Measurements from ENCODE around the gene TBC1D9B.

Gene TBC1D9B

DNA sequence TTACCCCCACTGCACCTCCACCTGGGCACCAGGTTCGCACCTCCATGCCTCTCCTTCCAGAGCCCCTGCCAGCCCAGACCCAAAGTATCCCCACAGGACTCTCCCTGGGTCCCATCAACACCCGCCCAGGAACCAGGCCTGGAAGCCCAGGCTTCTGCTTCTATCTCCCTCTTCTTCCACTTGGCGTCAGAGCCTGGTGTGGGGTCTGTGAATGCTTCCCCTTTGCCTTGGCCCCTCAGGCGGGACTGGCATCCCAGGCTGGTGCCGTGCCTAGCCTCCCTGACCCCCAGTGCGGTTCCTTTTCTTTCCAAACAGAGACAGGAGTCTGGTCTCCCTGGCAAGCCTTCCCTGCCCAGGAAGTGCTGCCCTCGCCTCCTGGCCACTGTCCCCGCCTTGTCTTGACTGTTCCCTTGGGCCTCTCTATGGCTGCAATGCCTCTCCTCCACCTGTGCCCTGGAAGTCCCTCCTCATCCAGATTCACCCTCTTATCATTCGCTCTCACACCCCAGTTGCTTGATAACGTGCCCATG, 7.8 kb upstream of the TBC1D9B start:
- no peak overlapping the region for H2AFZ ChIP-seq
- no peak for TF ChIP-seq CTCF (IDR thresholded peaks at IDR 0.05)
- no peaks in the 10 kb centered on the region for H3K36me3 ChIP-seq (ENCODE audit: control insufficient read depth, insufficient read depth, low read length)
- H3K4me1 ChIP-seq, result no peaks in the 10 kb centered on the region
- H3K27ac ChIP-seq, result no peak overlapping the region
- no peaks in the 10 kb centered on the region for H3K79me2 ChIP-seq
- no peaks in the 10 kb centered on the region for H3K27me3 ChIP-seq (ENCODE audit: control insufficient read depth, insufficient read depth, low read length)
- H3K4me2 ChIP-seq (ENCODE audit: low read length), result no peak overlapping the region
- H3K9ac ChIP-seq, result no peak overlapping the region
- no peak overlapping the region for H3K4me3 ChIP-seq (ENCODE audit: low read depth, low read length)
- no peaks in the 10 kb centered on the region for H3K9me3 ChIP-seq (ENCODE audit: control insufficient read depth, low read length)

- no peak for TF ChIP-seq CTCF (IDR thresholded peaks at IDR 0.05)
- Histone ChIP-seq H3K4me2 (ENCODE audit: low read length) (no peak overlapping the region), H3K36me3 (ENCODE audit: control insufficient read depth, insufficient read depth, low read length) (no peaks in the 10 kb centered on the region), H3K79me2 (no peaks in the 10 kb centered on the region), H3K4me3 (ENCODE audit: low read depth, low read length) (no peak overlapping the region), H3K27me3 (ENCODE audit: control insufficient read depth, insufficient read depth, low read length) (no peaks in the 10 kb centered on the region), H3K27ac (no peak overlapping the region), H3K9me3 (ENCODE audit: control insufficient read depth, low read length) (no peaks in the 10 kb centered on the region), H2AFZ (no peak overlapping the region), H3K4me1 (no peaks in the 10 kb centered on the region), H3K9ac (no peak overlapping the region)
These were observed 6.5 kb upstream of the TBC1D9B start for GRCh38 chr5:179914032-179914755.

DNA sequence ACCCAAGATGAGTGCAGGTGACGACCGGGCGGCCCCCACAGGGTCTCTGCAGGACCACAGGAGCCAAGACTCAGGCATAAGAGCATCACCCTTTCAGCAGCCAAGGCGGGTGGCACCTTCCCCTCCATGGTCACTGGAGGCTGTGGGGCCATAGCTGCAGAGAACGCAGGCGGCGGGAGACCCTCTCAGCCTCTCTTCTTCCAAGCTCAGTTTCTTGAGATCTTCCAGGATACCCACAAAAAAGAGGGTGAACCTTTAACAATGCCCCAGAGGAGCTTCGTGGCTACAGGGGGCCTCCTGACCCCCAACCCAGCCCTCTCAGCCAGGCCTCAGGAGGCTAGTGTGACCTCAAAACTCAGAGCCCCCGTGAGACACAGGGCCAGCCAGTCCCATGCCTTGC, 5.8 kb upstream of the TBC1D9B start:
- H3K9ac ChIP-seq, result no peak overlapping the region
- H3K27me3 ChIP-seq (ENCODE audit: control insufficient read depth, insufficient read depth, low read length), result no peaks in the 10 kb centered on the region
- no peak overlapping the region for H2AFZ ChIP-seq
- H3K27ac ChIP-seq, result no peak overlapping the region
- TF ChIP-seq CTCF (IDR thresholded peaks at IDR 0.05), result no peak
- no peaks in the 10 kb centered on the region for H3K36me3 ChIP-seq (ENCODE audit: control insufficient read depth, insufficient read depth, low read length)
- H3K4me3 ChIP-seq (ENCODE audit: low read depth, low read length), result no peak overlapping the region
- no peaks in the 10 kb centered on the region for H3K4me1 ChIP-seq
- H3K9me3 ChIP-seq (ENCODE audit: control insufficient read depth, low read length), result no peaks in the 10 kb centered on the region
- no peaks in the 10 kb centered on the region for H3K79me2 ChIP-seq
- no peak overlapping the region for H3K4me2 ChIP-seq (ENCODE audit: low read length)

DNA sequence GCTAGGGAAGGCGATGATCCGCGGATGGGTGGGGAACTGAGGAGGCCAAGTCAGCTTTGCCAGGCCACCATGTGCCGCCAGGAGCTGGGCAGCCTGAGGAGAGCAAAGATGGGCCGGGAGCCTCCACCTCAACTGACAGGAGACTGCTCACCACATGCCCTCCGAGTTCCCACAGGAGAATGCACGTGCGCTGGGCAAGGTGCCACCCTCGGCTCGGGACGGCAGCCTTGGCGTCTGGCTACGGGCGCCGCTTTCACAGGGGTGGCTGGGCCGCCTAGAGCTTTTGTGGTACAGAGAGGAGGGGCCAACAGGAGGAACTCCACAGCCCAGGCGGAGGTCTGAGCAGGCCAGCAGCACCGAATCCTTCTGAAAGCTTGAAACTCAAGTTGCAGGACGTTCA, 5.3 kb upstream of the TBC1D9B start:
- no peak overlapping the region for H2AFZ ChIP-seq
- H3K4me3 ChIP-seq (ENCODE audit: low read depth, low read length), result no peak overlapping the region
- no peak overlapping the region for H3K4me2 ChIP-seq (ENCODE audit: low read length)
- no peak overlapping the region for H3K27ac ChIP-seq
- H3K4me1 ChIP-seq, result no peaks in the 10 kb centered on the region
- no peaks in the 10 kb centered on the region for H3K9me3 ChIP-seq (ENCODE audit: control insufficient read depth, low read length)
- H3K79me2 ChIP-seq, result no peaks in the 10 kb centered on the region
- TF ChIP-seq CTCF (IDR thresholded peaks at IDR 0.05), result no peak
- H3K36me3 ChIP-seq (ENCODE audit: control insufficient read depth, insufficient read depth, low read length), result no peaks in the 10 kb centered on the region
- H3K9ac ChIP-seq, result no peak overlapping the region
- H3K27me3 ChIP-seq (ENCODE audit: control insufficient read depth, insufficient read depth, low read length), result no peaks in the 10 kb centered on the region

GRCh38 chr5:179912386-179912785, 4.7 kb upstream of the TBC1D9B start:
- H3K4me2 ChIP-seq (ENCODE audit: low read length), result no peak overlapping the region
- H3K4me3 ChIP-seq (ENCODE audit: low read depth, low read length), result no peak overlapping the region
- TF ChIP-seq CTCF (IDR thresholded peaks at IDR 0.05), result no peak
- H3K27me3 ChIP-seq (ENCODE audit: control insufficient read depth, insufficient read depth, low read length), result no peaks in the 10 kb centered on the region
- no peaks in the 10 kb centered on the region for H3K9me3 ChIP-seq (ENCODE audit: control insufficient read depth, low read length)
- no peaks in the 10 kb centered on the region for H3K79me2 ChIP-seq
- no peak overlapping the region for H3K27ac ChIP-seq
- no peak overlapping the region for H2AFZ ChIP-seq
- no peaks in the 10 kb centered on the region for H3K4me1 ChIP-seq
- no peaks in the 10 kb centered on the region for H3K36me3 ChIP-seq (ENCODE audit: control insufficient read depth, insufficient read depth, low read length)
- H3K9ac ChIP-seq, result no peak overlapping the region
